Endothelial cell (in vitro differentiated cells): ENCODE measurements around the gene ZNF362. TPM values are rescaled to one million over a fixed set of nuclear protein-coding genes. Genes with fewer than 3 reads are reported as not detected.

Experiments
- DNase-seq: peaks from one replicate; pipeline ENCODE4 v3.0.0; 2021; ENCODE audit warnings: low spot score
- H3K27ac Mint-ChIP-seq: one replicate; pipeline ENCODE4 v1.8.0; 2021; ENCODE audit warnings: mixed read lengths, inconsistent platforms; ENCODE audit not compliant: unreplicated experiment
- H3K27me3 Mint-ChIP-seq: one replicate; pipeline ENCODE4 v1.8.0; 2021; ENCODE audit warnings: mild to moderate bottlenecking, moderate library complexity, mixed read lengths, inconsistent platforms; ENCODE audit not compliant: unreplicated experiment
- H3K36me3 Mint-ChIP-seq: one replicate; pipeline ENCODE4 v1.8.0; 2021; ENCODE audit warnings: mild to moderate bottlenecking, low read depth, mixed read lengths, inconsistent platforms; ENCODE audit not compliant: unreplicated experiment
- H3K4me1 Mint-ChIP-seq: one replicate; pipeline ENCODE4 v1.8.0; 2021; ENCODE audit warnings: mild to moderate bottlenecking, mixed read lengths, inconsistent platforms; ENCODE audit not compliant: unreplicated experiment
- H3K4me3 Mint-ChIP-seq: one replicate; pipeline ENCODE4 v1.8.0; 2021; ENCODE audit warnings: mild to moderate bottlenecking, mixed read lengths, inconsistent platforms; ENCODE audit not compliant: unreplicated experiment
- H3K9me3 Mint-ChIP-seq: one replicate; pipeline ENCODE4 v1.8.0; 2021; ENCODE audit warnings: mixed read lengths, inconsistent platforms; ENCODE audit not compliant: unreplicated experiment
- CTCF ChIP-seq: fragments of 200-600 bp; sonication (generic); IDR thresholded peaks from one replicate; pipeline ENCODE4 v1.5.0; 2021; ENCODE audit warnings: antibody characterized with exemption; ENCODE audit not compliant: unreplicated experiment
- total RNA-seq: library from RNA; stranded (reverse); fragmentation: NEBNext Ultra II Directional; extraction: Animal tissue kit (Norgen Biotek cat#: 25700); gene quantifications from one replicate; pipeline ENCODE4 v1.2.1, GENCODE V29; 2021; ENCODE audit not compliant: unreplicated experiment

Gene ZNF362
- total RNA-seq, 1 donor from 2014 or later, result 70.0 TPM

GRCh38 chr1:33267468-33268205 lies 11.3 kb downstream of the ZNF362 start:
- H3K4me3 Mint-ChIP-seq, result no peak overlapping the region
- peaks cover 7% of the 10 kb centered on the region for H3K27me3 Mint-ChIP-seq
- no peaks in the 10 kb centered on the region for H3K9me3 Mint-ChIP-seq
- DNase-seq, result no peak
- peaks cover 36% of the 10 kb centered on the region for H3K4me1 Mint-ChIP-seq
- no peak for TF ChIP-seq CTCF
- H3K36me3 Mint-ChIP-seq, result peaks cover 5% of the 10 kb centered on the region
- H3K27ac Mint-ChIP-seq, result no peak overlapping the region

- H3K4me1 Mint-ChIP-seq, result peaks cover 45% of the 10 kb centered on the region
- H3K9me3 Mint-ChIP-seq, result no peaks in the 10 kb centered on the region
- H3K4me3 Mint-ChIP-seq, result no peak overlapping the region
- peaks cover 9% of the 10 kb centered on the region for H3K27me3 Mint-ChIP-seq
- no peak overlapping the region for H3K27ac Mint-ChIP-seq
- no peak for TF ChIP-seq CTCF
- H3K36me3 Mint-ChIP-seq, result peaks cover 10% of the 10 kb centered on the region
- no peak for DNase-seq
Observed at GRCh38 chr1:33268457-33268856, 12.2 kb downstream of the ZNF362 start.

GRCh38 chr1:33268927-33269610 lies 12.8 kb downstream of the ZNF362 start:
- no peak for TF ChIP-seq CTCF
- Mint-ChIP-seq H3K36me3 (peaks cover 10% of the 10 kb centered on the region), H3K4me3 (no peak overlapping the region), H3K27me3 (peaks cover 9% of the 10 kb centered on the region), H3K9me3 (no peaks in the 10 kb centered on the region), H3K27ac (no peak overlapping the region), H3K4me1 (peaks cover 49% of the 10 kb centered on the region)
- DNase-seq, result no peak

GRCh38 chr1:33269621-33270020 lies 13.3 kb downstream of the ZNF362 start:
- no peak for TF ChIP-seq CTCF
- Mint-ChIP-seq H3K27me3 (peaks cover 9% of the 10 kb centered on the region), H3K27ac (no peak overlapping the region), H3K4me3 (no peak overlapping the region), H3K9me3 (no peaks in the 10 kb centered on the region), H3K36me3 (peaks cover 10% of the 10 kb centered on the region), H3K4me1 (peaks cover 50% of the 10 kb centered on the region)
- no peak for DNase-seq

GRCh38 chr1:33270379-33270778 lies 14.1 kb downstream of the ZNF362 start:
- H3K9me3 Mint-ChIP-seq, result no peaks in the 10 kb centered on the region
- no peak overlapping the region for H3K4me3 Mint-ChIP-seq
- no peak overlapping the region for H3K27ac Mint-ChIP-seq
- H3K4me1 Mint-ChIP-seq, result peaks cover 47% of the 10 kb centered on the region
- peaks cover 10% of the 10 kb centered on the region for H3K36me3 Mint-ChIP-seq
- no peak for DNase-seq
- TF ChIP-seq CTCF, result no peak
- peaks cover 9% of the 10 kb centered on the region for H3K27me3 Mint-ChIP-seq
